Trophoblast cell (in vitro differentiated cells and primary cell): ENCODE measurements around the gene YPEL5.
A peak's percentile ranks its signal among the peaks of the same experiment; 100 is the strongest.
"Not testable (repeated sequence)": the region's sequence is repeated elsewhere in the genome, so short reads cannot be mapped to it uniquely, and the experiment has no call there.

Experiments used
- DNase-seq, 2 donors: peaks; one replicate each; pipeline ENCODE4 v3.0.0-alpha.2; 2016
- H2AFZ ChIP-seq: 2 replicates; pipeline ENCODE4 v1.6.1; 2013; ENCODE audit warnings: low read length, moderate library complexity, mild to moderate bottlenecking; ENCODE audit not compliant: insufficient read depth, poor library complexity
- H2AK5ac ChIP-seq: 2 replicates; pipeline ENCODE4 v1.6.1; 2013; ENCODE audit warnings: mild to moderate bottlenecking, low read length
- H2BK120ac ChIP-seq: 2 replicates; pipeline ENCODE4 v1.6.1; 2013; ENCODE audit warnings: low read length, mild to moderate bottlenecking, moderate library complexity; ENCODE audit not compliant: insufficient read depth, poor library complexity
- H2BK12ac ChIP-seq: 2 replicates; pipeline ENCODE4 v1.6.1; 2013; ENCODE audit warnings: mild to moderate bottlenecking, low read length, moderate library complexity
- H2BK5ac ChIP-seq: 2 replicates; pipeline ENCODE4 v1.6.1; 2013; ENCODE audit warnings: low read length, low read depth, moderate library complexity, mild to moderate bottlenecking; ENCODE audit not compliant: poor library complexity
- H3K14ac ChIP-seq: 2 replicates; pipeline ENCODE4 v1.6.1; 2013; ENCODE audit warnings: mild to moderate bottlenecking, low read length
- H3K18ac ChIP-seq: 2 replicates; pipeline ENCODE4 v1.6.1; 2013; ENCODE audit warnings: mild to moderate bottlenecking, low read length
- H3K23ac ChIP-seq: 2 replicates; pipeline ENCODE4 v1.6.1; 2013; ENCODE audit warnings: low read length
- H3K27ac ChIP-seq: 2 replicates; pipeline ENCODE4 v1.5.1; 2013; ENCODE audit warnings: low read depth, mild to moderate bottlenecking, inconsistent platforms, low read length, moderate library complexity
- H3K27me3 ChIP-seq: 2 replicates; pipeline ENCODE4 v1.6.1; 2013; ENCODE audit warnings: inconsistent platforms, mild to moderate bottlenecking, low read length, moderate library complexity; ENCODE audit not compliant: insufficient read depth
- H3K36me3 ChIP-seq, 2 experiments: 1 replicate in 1 of 2; 2 replicates in 1 of 2; pipeline ENCODE4 v1.6.1; 2013; ENCODE audit warnings: low read length in 2 of 2, mild to moderate bottlenecking in 2 of 2, moderate library complexity in 1 of 2; ENCODE audit not compliant: insufficient read depth in 2 of 2, control insufficient read depth in 1 of 2
- H3K4ac ChIP-seq: 2 replicates; pipeline ENCODE4 v1.6.1; 2013; ENCODE audit warnings: low read depth, mild to moderate bottlenecking, low read length, moderate library complexity
- H3K4me1 ChIP-seq, 2 experiments: 1 replicate in 1 of 2; 2 replicates in 1 of 2; pipeline ENCODE4 v1.6.1; 2013; ENCODE audit warnings: low read length in 2 of 2, mild to moderate bottlenecking in 2 of 2, moderate library complexity in 1 of 2; ENCODE audit not compliant: insufficient read depth in 2 of 2, control insufficient read depth in 1 of 2
- H3K4me2 ChIP-seq: 2 replicates; pipeline ENCODE4 v1.6.1; 2013; ENCODE audit warnings: inconsistent platforms, mild to moderate bottlenecking, low read length, moderate library complexity
- H3K4me3 ChIP-seq: 2 replicates; pipeline ENCODE4 v1.5.1; 2013; ENCODE audit warnings: mild to moderate bottlenecking, low read depth, low read length, inconsistent platforms
- H3K79me1 ChIP-seq: one replicate; pipeline ENCODE4 v1.6.1; 2013; ENCODE audit warnings: low read length
- H3K79me2 ChIP-seq: 2 replicates; pipeline ENCODE4 v1.6.1; 2013; ENCODE audit warnings: low read length, mild to moderate bottlenecking; ENCODE audit not compliant: control insufficient read depth, insufficient read depth, poor library complexity
- H3K9ac ChIP-seq: 2 replicates; pipeline ENCODE4 v1.6.1; 2013; ENCODE audit warnings: mild to moderate bottlenecking, low read length
- H3K9me3 ChIP-seq: 2 replicates; pipeline ENCODE4 v1.6.1; 2013; ENCODE audit warnings: low read depth, mild to moderate bottlenecking, control low read depth, inconsistent platforms, low read length; ENCODE audit not compliant: insufficient read depth
- H4K12ac ChIP-seq: 2 replicates; pipeline ENCODE4 v1.6.1; 2013; ENCODE audit warnings: low read depth, mild to moderate bottlenecking, low read length, moderate library complexity
- H4K8ac ChIP-seq: 2 replicates; pipeline ENCODE4 v1.6.1; 2013; ENCODE audit warnings: low read depth, mild to moderate bottlenecking, low read length, moderate library complexity
- H4K91ac ChIP-seq: one replicate; pipeline ENCODE4 v1.6.1; 2013; ENCODE audit warnings: low read depth, mild to moderate bottlenecking, low read length, moderate library complexity
- WGBS: extraction: QIAGEN DNeasy Blood & Tissue Kit; methylation state at CpG from one replicate; pipeline ENCODE4 v1.1.7; 2013; ENCODE audit warnings: missing lambda C conversion rate; ENCODE audit not compliant: insufficient read length, insufficient coverage; ENCODE audit errors: extremely low coverage; 5-methylcytosine and 5-hydroxymethylcytosine counted together

The YPEL5 gene

DNA sequence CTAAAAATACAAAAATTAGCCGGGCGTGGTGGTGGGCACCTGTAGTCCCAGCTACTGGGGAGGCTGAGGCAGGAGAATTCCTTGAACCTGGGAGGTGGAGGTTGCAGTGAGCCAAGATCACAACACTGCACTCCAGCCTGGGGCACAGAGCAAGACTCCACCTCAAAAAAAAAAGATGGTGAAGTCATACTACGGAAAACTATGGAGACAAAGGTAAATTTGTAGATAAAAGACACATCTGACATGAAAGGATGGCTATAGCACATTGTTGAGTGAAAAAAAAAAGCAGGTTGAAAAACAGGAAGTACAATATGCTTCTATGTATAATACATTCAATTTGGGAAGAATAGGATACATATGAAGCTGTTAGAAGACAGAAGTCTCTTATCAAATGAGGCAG is 1.9 kb upstream of the YPEL5 start:
- not testable (repeated sequence) for H2BK120ac ChIP-seq, H2BK5ac ChIP-seq, H2AK5ac ChIP-seq, H4K12ac ChIP-seq, H4K91ac ChIP-seq, H3K23ac ChIP-seq, H3K9ac ChIP-seq, H3K4ac ChIP-seq, H2BK12ac ChIP-seq, H3K9me3 ChIP-seq, H3K14ac ChIP-seq, H2AFZ ChIP-seq, H3K18ac ChIP-seq, H3K4me3 ChIP-seq, H3K27ac ChIP-seq, H3K4me1 ChIP-seq, H3K36me3 ChIP-seq, H4K8ac ChIP-seq, H3K79me2 ChIP-seq, H3K27me3 ChIP-seq, H3K4me2 ChIP-seq
- DNase-seq: peak in 1 of 2 donors; percentile 16
- peaks cover 12% of the 10 kb centered on the region for H3K79me1 ChIP-seq
- no CpG with 5 or more reads among the region's 3 CpGs for WGBS

DNA sequence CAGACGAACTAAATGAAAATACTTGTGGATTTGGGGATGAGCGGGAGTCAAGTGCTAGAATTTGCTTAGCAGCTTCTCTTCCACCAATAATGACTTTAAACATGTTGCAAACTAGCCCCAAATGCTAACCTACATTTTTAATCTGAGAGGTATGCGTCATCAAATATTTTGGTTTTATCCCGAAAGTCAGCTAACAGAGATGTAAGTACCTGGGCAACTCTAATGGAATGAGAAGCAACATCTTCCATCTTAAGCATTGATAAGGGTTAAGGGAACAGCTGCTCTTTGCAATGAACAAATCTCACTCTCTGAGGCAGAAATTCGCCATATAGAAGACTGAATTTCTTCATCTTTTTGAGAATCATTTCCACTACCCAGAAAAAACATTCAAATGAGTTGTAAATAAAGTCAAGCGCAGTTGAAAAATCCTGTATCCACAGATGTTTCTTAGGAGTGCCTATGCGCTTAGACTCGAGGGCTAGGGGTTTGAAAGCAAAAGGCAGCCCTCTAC is 926 bp upstream of the YPEL5 start:
- peaks cover 4% of the 10 kb centered on the region in 2 experiments for H3K4me1 ChIP-seq
- peaks cover 8% of the 10 kb centered on the region for H3K79me2 ChIP-seq
- no peak overlapping the region for H4K12ac ChIP-seq
- H3K36me3 ChIP-seq: no peaks in the 10 kb centered on the region
- no peaks in the 10 kb centered on the region for H3K9me3 ChIP-seq
- no CpG with 5 or more reads among the region's 8 CpGs for WGBS
- no peak overlapping the region for H3K27ac ChIP-seq
- H3K79me1 ChIP-seq: peaks cover 12% of the 10 kb centered on the region
- peak overlapping the region; percentile 72 for H2AFZ ChIP-seq
- no peak overlapping the region for H4K8ac ChIP-seq
- H3K9ac ChIP-seq: peak overlapping the region; percentile 48
- no peak overlapping the region for H2AK5ac ChIP-seq
- H3K4ac ChIP-seq: no peak overlapping the region
- H3K18ac ChIP-seq: no peak overlapping the region
- H2BK120ac ChIP-seq: no peak overlapping the region
- H3K23ac ChIP-seq: no peak overlapping the region
- H3K4me3 ChIP-seq: peak overlapping the region; percentile 49
- no peak overlapping the region for H3K14ac ChIP-seq
- no peaks in the 10 kb centered on the region for H3K27me3 ChIP-seq
- H2BK5ac ChIP-seq: no peak overlapping the region
- H2BK12ac ChIP-seq: no peak overlapping the region
- no peak overlapping the region for H4K91ac ChIP-seq
- DNase-seq: peak; percentile 22 to 81
- peak overlapping the region; percentile 96 for H3K4me2 ChIP-seq

GRCh38 chr2:30147196-30147714 is 448 bp downstream of the YPEL5 start:
- no peak overlapping the region for H3K23ac ChIP-seq
- H3K4me2 ChIP-seq: peak overlapping the region; percentile 99
- H3K18ac ChIP-seq: peak overlapping the region; percentile 98
- peak overlapping the region; percentile 85 for H4K8ac ChIP-seq
- H3K4me1 ChIP-seq: peaks cover 4 to 5% of the 10 kb centered on the region in 2 experiments
- peak in 1 of 2 donors; percentile 61 for DNase-seq
- H2BK120ac ChIP-seq: peak overlapping the region; percentile 44
- H2AFZ ChIP-seq: peak overlapping the region; percentile 81
- peak overlapping the region; percentile 94 for H3K4me3 ChIP-seq
- H3K14ac ChIP-seq: peak overlapping the region; percentile 85
- peak overlapping the region; percentile 96 for H4K91ac ChIP-seq
- no peaks in the 10 kb centered on the region for H3K9me3 ChIP-seq
- H4K12ac ChIP-seq: peak overlapping the region; percentile 11
- peak overlapping the region; percentile 95 for H2BK5ac ChIP-seq
- H3K36me3 ChIP-seq: peaks cover 0 to 1% of the 10 kb centered on the region in 2 experiments
- peak overlapping the region; percentile 97 for H3K9ac ChIP-seq
- no CpG with 5 or more reads among the region's 79 CpGs for WGBS
- peak overlapping the region; percentile 76 for H2AK5ac ChIP-seq
- H3K4ac ChIP-seq: peak overlapping the region; percentile 89
- H3K27ac ChIP-seq: peak overlapping the region; percentile 91
- H3K79me1 ChIP-seq: peaks cover 12% of the 10 kb centered on the region
- H3K79me2 ChIP-seq: peaks cover 8% of the 10 kb centered on the region
- no peak overlapping the region for H2BK12ac ChIP-seq
- no peaks in the 10 kb centered on the region for H3K27me3 ChIP-seq

GRCh38 chr2:30147715-30148610 is 1.2 kb downstream of the YPEL5 start:
- H3K36me3 ChIP-seq: peaks cover 1 to 2% of the 10 kb centered on the region in 2 experiments
- peak overlapping the region; percentile 81 for H2AFZ ChIP-seq
- peaks cover 8% of the 10 kb centered on the region for H3K79me2 ChIP-seq
- no CpG with 5 or more reads among the region's 50 CpGs for WGBS
- peak overlapping the region; percentile 96 for H4K91ac ChIP-seq
- H3K27ac ChIP-seq: peak overlapping the region; percentile 91
- H3K4me3 ChIP-seq: peak overlapping the region; percentile 94
- peak overlapping the region; percentile 85 for H3K14ac ChIP-seq
- H4K12ac ChIP-seq: peak overlapping the region; percentile 77
- DNase-seq: peak; percentile 53 to 70
- H3K23ac ChIP-seq: no peak overlapping the region
- peak overlapping the region; percentile 99 for H3K4me2 ChIP-seq
- no peak overlapping the region for H2BK120ac ChIP-seq
- peak overlapping the region; percentile 35 for H2AK5ac ChIP-seq
- H2BK12ac ChIP-seq: no peak overlapping the region
- no peaks in the 10 kb centered on the region for H3K27me3 ChIP-seq
- H3K4ac ChIP-seq: peak overlapping the region; percentile 89
- H3K9me3 ChIP-seq: no peaks in the 10 kb centered on the region
- peaks cover 4 to 5% of the 10 kb centered on the region in 2 experiments for H3K4me1 ChIP-seq
- H2BK5ac ChIP-seq: peak overlapping the region; percentile 95
- H3K9ac ChIP-seq: peak overlapping the region; percentile 97
- H3K79me1 ChIP-seq: peaks cover 12% of the 10 kb centered on the region
- H4K8ac ChIP-seq: peak overlapping the region; percentile 85
- H3K18ac ChIP-seq: peak overlapping the region; percentile 98
